A549 (cell line): Measurements from ENCODE around the gene SEC14L3. TPM values are rescaled to one million over a fixed set of nuclear protein-coding genes. Genes with fewer than 3 reads are reported as not detected.

ENCODE experiments used
- ATAC-seq, 2 experiments: fragments of 200-7000 bp in 1 of 2; fragments of >200 bp in 1 of 2; cut with Nextera tagmentation in 1 of 2; cut with Tn5 transposase in 1 of 2; 3 replicates each; pipeline versions ENCODE4 v1.8.0 to v1.9.1; 2018 to 2020; ENCODE audit warnings: mild to moderate bottlenecking in 1 of 2, moderate library complexity in 1 of 2
- CTCF ChIA-PET: fragments of 300-600 bp; sonication (Branson Sonifier 250); formaldehyde crosslinking; extraction: SDS; loops from one replicate; lab custom pipeline; 2021; ENCODE audit warnings: antibody characterized with exemption, inconsistent platforms; lab: Yijun Ruan, JAX
- POLR2A ChIA-PET: fragments of 350-600 bp; formaldehyde crosslinking; extraction: SDS; loops from one replicate; lab custom pipeline; 2021; ENCODE audit warnings: antibody characterized with exemption, inconsistent platforms; lab: Yijun Ruan, JAX
- DNase-seq, 2 experiments: peaks; one replicate each; pipeline versions ENCODE4 v3.0.0 to v3.0.0-alpha.2; 2011 to 2016; ENCODE audit warnings: low read depth in 1 of 2, low spot score in 1 of 2
- FAIRE-seq: peaks from 2 replicates; lab custom pipeline; 2011; peaks lifted over from hg19 to GRCh38; lab: Jason Lieb, UNC
- H3K27ac ChIP-seq, 2 experiments: fragments of >200 bp; sonication (Bioruptor Twin); formaldehyde crosslinking; 3 replicates each; pipeline ENCODE4 v1.5.1; 2016 to 2017
- H3K4me1 ChIP-seq: fragments of >200 bp; sonication (Bioruptor Twin); formaldehyde crosslinking; 3 replicates; pipeline ENCODE4 v1.6.1; 2016
- H3K4me2 ChIP-seq: fragments of >200 bp; sonication (Bioruptor Twin); formaldehyde crosslinking; 3 replicates; pipeline ENCODE4 v1.6.1; 2016
- H3K4me3 ChIP-seq: fragments of >200 bp; sonication (Bioruptor Twin); formaldehyde crosslinking; 3 replicates; pipeline ENCODE4 v1.5.1; 2016
- H3K9me3 ChIP-seq: fragments of >200 bp; sonication (Bioruptor Twin); formaldehyde crosslinking; 3 replicates; pipeline ENCODE4 v1.6.1; 2016
- BHLHE40 ChIP-seq: IDR thresholded peaks from 2 replicates; pipeline ENCODE4 v1.6.1; 2012; ENCODE audit warnings: low read depth, low read length, inconsistent platforms
- CBX2 ChIP-seq: fragments of 200-600 bp; sonication (generic); IDR thresholded peaks from 2 replicates; pipeline ENCODE4 v1.6.1; 2016; ENCODE audit warnings: low read depth, mild to moderate bottlenecking, borderline replicate concordance
- CEBPB ChIP-seq, 2 experiments: fragments of >200 bp in 1 of 2; sonication (Bioruptor Twin) in 1 of 2; formaldehyde crosslinking in 1 of 2; IDR thresholded peaks; 2 replicates each; pipeline ENCODE4 v1.6.1; 2012 to 2016
- CHD2 ChIP-seq: fragments of 150-350 bp; IDR thresholded peaks from 2 replicates; pipeline ENCODE4 v1.6.1; 2014; ENCODE audit warnings: low read length; ENCODE audit not compliant: partially characterized antibody
- EHF ChIP-seq: fragments of 250-450 bp; sonication (Bioruptor Pico); IDR thresholded peaks from 2 replicates; pipeline ENCODE4 v1.5.0; 2020; ENCODE audit warnings: mild to moderate bottlenecking
- ESRRA ChIP-seq: fragments of 150-350 bp; IDR thresholded peaks from 2 replicates; pipeline ENCODE4 v1.6.1; 2014; ENCODE audit warnings: mild to moderate bottlenecking, low read length, borderline replicate concordance
- FOSB ChIP-seq: fragments of 250-450 bp; sonication (Bioruptor Pico); IDR thresholded peaks from 2 replicates; pipeline ENCODE4 v1.5.0; 2020; ENCODE audit warnings: mild to moderate bottlenecking, moderate library complexity
- FOSL2 ChIP-seq, 2 experiments: fragments of 450-650 bp in 1 of 2; fragments of >200 bp in 1 of 2; sonication (Bioruptor Twin) in 1 of 2; formaldehyde crosslinking; IDR thresholded peaks; 2 replicates each; pipeline versions ENCODE4 v1.5.0 to v1.6.1; 2016 to 2020; ENCODE audit warnings: mild to moderate bottlenecking in 1 of 2, moderate library complexity in 1 of 2
- FOXS1 ChIP-seq: fragments of 250-450 bp; sonication (Bioruptor Pico); IDR thresholded peaks from 2 replicates; pipeline ENCODE4 v1.5.0; 2020; ENCODE audit warnings: mild to moderate bottlenecking, moderate library complexity
- GATA3 ChIP-seq: IDR thresholded peaks from 2 replicates; pipeline ENCODE4 v1.6.1; 2012; ENCODE audit warnings: borderline replicate concordance
- HOXA7 ChIP-seq: fragments of 250-450 bp; sonication (Bioruptor Pico); IDR thresholded peaks from 2 replicates; pipeline ENCODE4 v1.5.0; 2020; ENCODE audit warnings: mild to moderate bottlenecking, moderate library complexity
- HOXB13 ChIP-seq: fragments of 250-450 bp; sonication (Bioruptor Pico); IDR thresholded peaks from 2 replicates; pipeline ENCODE4 v1.5.0; 2020; ENCODE audit warnings: low read depth, mild to moderate bottlenecking, moderate library complexity
- JUNB ChIP-seq: fragments of >200 bp; sonication (Bioruptor Twin); formaldehyde crosslinking; IDR thresholded peaks from 2 replicates; pipeline ENCODE4 v1.6.1; 2016
- MAFK ChIP-seq: fragments of 450-650 bp; IDR thresholded peaks from 2 replicates; pipeline ENCODE4 v1.6.1; 2014; ENCODE audit not compliant: partially characterized antibody
- MAZ ChIP-seq: fragments of 150-350 bp; IDR thresholded peaks from 2 replicates; pipeline ENCODE4 v1.6.1; 2014; ENCODE audit warnings: antibody characterized with exemption, low read depth, low read length, borderline replicate concordance
- MYC ChIP-seq: IDR thresholded peaks from 2 replicates; pipeline ENCODE4 v1.6.1; 2012; ENCODE audit warnings: mild to moderate bottlenecking, inconsistent platforms, low read length, improper control_type of control experiment, borderline replicate concordance
- NFE2L2 ChIP-seq: fragments of 150-350 bp; conservative IDR thresholded peaks from 2 replicates; pipeline ENCODE4 v1.6.1; 2014; ENCODE audit warnings: low read length
- NR3C1 ChIP-seq: fragments of >200 bp; sonication (Bioruptor Twin); formaldehyde crosslinking; IDR thresholded peaks from 3 replicates; pipeline ENCODE4 v1.6.1; 2017
- POLR2A ChIP-seq: IDR thresholded peaks from 2 replicates; pipeline ENCODE4 v1.6.1; 2012; ENCODE audit warnings: mild to moderate bottlenecking, low read length
- POLR2AphosphoS2 ChIP-seq: conservative IDR thresholded peaks from 2 replicates; pipeline ENCODE4 v1.6.1; 2012; ENCODE audit warnings: low read length, improper control_type of control experiment, inconsistent platforms
- RCOR1 ChIP-seq: fragments of 150-350 bp; IDR thresholded peaks from 2 replicates; pipeline ENCODE4 v1.6.1; 2014; ENCODE audit warnings: antibody characterized with exemption, low read length, low read depth
- RFX5 ChIP-seq: fragments of 450-650 bp; IDR thresholded peaks from 2 replicates; pipeline ENCODE4 v1.7.1; 2014; ENCODE audit warnings: antibody characterized with exemption, mild to moderate bottlenecking, moderate library complexity
- RNF2 ChIP-seq: fragments of 200-600 bp; sonication (generic); IDR thresholded peaks from 2 replicates; pipeline ENCODE4 v1.6.1; 2016; ENCODE audit warnings: low read depth, mild to moderate bottlenecking, antibody characterized with exemption, moderate library complexity, borderline replicate concordance
- SMC3 ChIP-seq: fragments of >200 bp; sonication (Bioruptor Twin); formaldehyde crosslinking; IDR thresholded peaks from 3 replicates; pipeline ENCODE4 v1.6.1; 2018; ENCODE audit warnings: inconsistent platforms
- SREBF2 ChIP-seq: fragments of 450-650 bp; IDR thresholded peaks from 2 replicates; pipeline ENCODE4 v1.6.1; 2014; ENCODE audit warnings: mild to moderate bottlenecking, moderate library complexity
- ZFP36 ChIP-seq: fragments of 450-650 bp; IDR thresholded peaks from 2 replicates; pipeline ENCODE4 v1.6.1; 2014; ENCODE audit warnings: borderline replicate concordance; ENCODE audit not compliant: partially characterized antibody
- WGBS: methylation state at CpG from one replicate; pipeline ENCODE4 v1.1.6; 2017; ENCODE audit errors: missing lambda C conversion rate; 5-methylcytosine and 5-hydroxymethylcytosine counted together
- polyA minus RNA-seq: library from RNA; depleted of rRNA, polyadenylated mRNA; stranded (reverse); fragments of >200 nt; gene quantifications from 2 replicates; pipeline ENCODE4 v1.2.3, GENCODE V29; 2011; rRNA and poly(A)+ RNA removed
- polyA plus RNA-seq, 4 experiments: library from polyadenylated mRNA; depleted of rRNA in 3 of 4; stranded (reverse); fragments of >200 nt; fragmentation: RNase III in 1 of 4; extraction: RNeasy Plus Mini Kit Qiagen cat#74134 plus additional on column Dnase treatment in 1 of 4; gene quantifications; 2 replicates in 3 of 4; 3 replicates in 1 of 4; pipeline ENCODE4 v1.2.3, GENCODE V29; 2011 to 2017
- TF ChIP-seq, protein P1 (sequence below): fragments of 450-650 bp; IDR thresholded peaks from 2 replicates; pipeline ENCODE4 v1.6.1; 2014; ENCODE audit warnings: antibody characterized with exemption
- TF ChIP-seq, protein P2 (sequence below): fragments of >200 bp; sonication (Bioruptor Twin); formaldehyde crosslinking; IDR thresholded peaks from 2 replicates; pipeline ENCODE4 v1.6.1; 2016
- TF ChIP-seq, protein P3 (sequence below): fragments of 200-600 bp; sonication (generic); IDR thresholded peaks from 2 replicates; pipeline ENCODE4 v1.6.1; 2016; ENCODE audit warnings: antibody characterized with exemption, mild to moderate bottlenecking, moderate library complexity
- TF ChIP-seq, protein P4 (sequence below): IDR thresholded peaks from 2 replicates; pipeline ENCODE4 v1.6.1; 2012
- TF ChIP-seq, protein P5 (sequence below): IDR thresholded peaks from 2 replicates; pipeline ENCODE4 v1.6.1; 2012
- TF ChIP-seq, protein P6 (sequence below): fragments of >200 bp; sonication (Bioruptor Twin); formaldehyde crosslinking; IDR thresholded peaks from 3 replicates; pipeline ENCODE4 v1.6.1; 2016

Gene SEC14L3
- polyA plus RNA-seq (2011; rRNA removed) (0.05 TPM in 1 of 2 replicates, not detected in the other), polyA plus RNA-seq (2017; fragmentation: RNase III; extraction: RNeasy Plus Mini Kit Qiagen cat#74134 plus additional on column Dnase treatment) (0.04 TPM in 1 of 3 replicates, not detected in the others), polyA minus RNA-seq (not detected in 2 replicates)
- not detected in 2 replicates for polyA plus RNA-seq (2012; cell fraction: cytosol; rRNA removed)
- 0.05 TPM in 1 of 2 replicates, not detected in the other for polyA plus RNA-seq (2012; cell fraction: nucleus; rRNA removed)

DNA sequence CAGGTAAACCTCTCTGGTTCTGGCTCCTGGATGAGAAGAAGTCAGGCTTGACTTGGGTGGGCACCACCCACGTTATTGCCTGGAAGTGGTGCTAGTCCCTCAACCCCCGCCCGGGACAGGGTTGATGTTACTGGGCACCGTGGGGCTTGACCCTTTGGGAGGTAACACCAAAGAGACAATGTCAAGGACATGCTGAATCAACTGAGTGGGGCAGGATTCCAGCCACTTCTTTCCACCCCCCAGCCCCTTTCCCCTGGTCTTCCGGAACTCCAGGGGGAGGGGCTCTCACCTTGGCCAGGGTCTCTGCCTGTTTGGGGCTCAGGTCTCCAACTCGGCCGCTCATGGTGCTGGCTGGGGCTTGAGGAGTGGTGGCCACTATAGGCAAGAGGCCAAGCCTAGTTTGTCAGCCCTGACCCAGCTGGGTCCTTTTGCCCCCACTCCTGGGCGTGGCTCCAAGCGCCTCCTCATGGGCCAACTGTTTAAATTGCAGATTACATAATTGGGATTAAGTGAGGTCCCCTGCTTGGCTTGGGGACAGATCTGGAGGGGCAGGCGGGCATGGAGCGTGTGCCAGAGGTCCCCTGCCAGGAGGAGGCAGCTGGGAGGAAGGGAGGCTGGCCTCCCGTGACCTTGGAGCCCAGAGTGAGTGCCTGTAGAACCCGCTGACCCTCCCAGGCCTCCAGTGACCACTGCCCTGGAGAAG is at the start of gene SEC14L3:
Gene SEC14L3, minus strand, starts transcription at position 402 of the 703 bp plus-strand sequence. Its CDS starts 59 bp downstream, at position 343.
- WGBS: 41% methylated on average over 6 of the region's 13 CpGs
- FAIRE-seq: no peak

DNA sequence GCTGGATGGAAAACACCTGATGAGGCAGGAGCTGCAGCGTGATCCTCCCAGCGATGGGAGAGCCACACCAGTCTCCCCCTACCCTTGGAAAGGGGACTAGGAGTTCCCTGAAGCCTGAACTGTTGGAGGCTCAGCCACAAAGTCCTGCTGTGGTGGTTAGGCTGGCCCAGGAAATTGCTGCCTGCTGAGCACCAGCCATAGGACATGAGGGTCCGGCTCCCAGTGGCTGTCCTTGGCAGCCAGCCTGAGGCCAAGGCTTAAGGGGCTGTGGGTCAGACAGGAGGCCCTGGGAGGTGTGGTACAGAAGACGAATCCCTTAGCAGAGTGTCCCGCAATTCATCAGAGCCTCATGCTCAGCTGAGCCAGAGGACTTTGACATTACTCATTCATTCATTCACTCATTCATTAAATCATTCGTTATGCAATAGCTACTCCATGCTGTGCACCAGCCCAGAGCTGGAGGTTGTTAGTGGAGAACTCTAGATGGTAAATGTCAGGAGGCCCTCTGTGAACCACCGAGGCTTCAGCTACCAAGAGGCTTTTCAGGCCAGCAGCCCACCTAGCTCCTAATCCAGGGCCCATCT is 48.1 kb upstream of the SEC14L3 start:
- Histone ChIP-seq H3K9me3 (no peaks in the 10 kb centered on the region), H3K27ac (no peak overlapping the region), H3K4me3 (no peak overlapping the region), H3K4me1 (no peaks in the 10 kb centered on the region), H3K4me2 (no peak overlapping the region)
- CTCF ChIA-PET: interaction anchor here (1.7 kb wide), 1 partner anchor 36 kb away, joined by 4 read pairs; no protein-coding TSS in a partner anchor
- WGBS: 74% methylated on average over 6 of the region's 7 CpGs
- DNase-seq (no peak), FAIRE-seq (no peak), ATAC-seq (no peak)
- POLR2A ChIA-PET: no interaction called here
- TF ChIP-seq FOXS1 (no peak), ZFP36 (no peak), POLR2A (no peak), NR3C1 (no peak), CBX2 (no peak), RFX5 (no peak), FOSB (CRISPR knock-in tag) (no peak), RNF2 (no peak), EHF (CRISPR knock-in tag) (no peak), MAFK (no peak), CHD2 (no peak), MYC (no peak)
- TF ChIP-seq, protein P1, sequence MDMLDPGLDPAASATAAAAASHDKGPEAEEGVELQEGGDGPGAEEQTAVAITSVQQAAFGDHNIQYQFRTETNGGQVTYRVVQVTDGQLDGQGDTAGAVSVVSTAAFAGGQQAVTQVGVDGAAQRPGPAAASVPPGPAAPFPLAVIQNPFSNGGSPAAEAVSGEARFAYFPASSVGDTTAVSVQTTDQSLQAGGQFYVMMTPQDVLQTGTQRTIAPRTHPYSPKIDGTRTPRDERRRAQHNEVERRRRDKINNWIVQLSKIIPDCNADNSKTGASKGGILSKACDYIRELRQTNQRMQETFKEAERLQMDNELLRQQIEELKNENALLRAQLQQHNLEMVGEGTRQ: no peak
- TF ChIP-seq, protein P2, sequence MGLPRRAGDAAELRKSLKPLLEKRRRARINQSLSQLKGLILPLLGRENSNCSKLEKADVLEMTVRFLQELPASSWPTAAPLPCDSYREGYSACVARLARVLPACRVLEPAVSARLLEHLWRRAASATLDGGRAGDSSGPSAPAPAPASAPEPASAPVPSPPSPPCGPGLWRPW: no peak
- TF ChIP-seq, protein P3, sequence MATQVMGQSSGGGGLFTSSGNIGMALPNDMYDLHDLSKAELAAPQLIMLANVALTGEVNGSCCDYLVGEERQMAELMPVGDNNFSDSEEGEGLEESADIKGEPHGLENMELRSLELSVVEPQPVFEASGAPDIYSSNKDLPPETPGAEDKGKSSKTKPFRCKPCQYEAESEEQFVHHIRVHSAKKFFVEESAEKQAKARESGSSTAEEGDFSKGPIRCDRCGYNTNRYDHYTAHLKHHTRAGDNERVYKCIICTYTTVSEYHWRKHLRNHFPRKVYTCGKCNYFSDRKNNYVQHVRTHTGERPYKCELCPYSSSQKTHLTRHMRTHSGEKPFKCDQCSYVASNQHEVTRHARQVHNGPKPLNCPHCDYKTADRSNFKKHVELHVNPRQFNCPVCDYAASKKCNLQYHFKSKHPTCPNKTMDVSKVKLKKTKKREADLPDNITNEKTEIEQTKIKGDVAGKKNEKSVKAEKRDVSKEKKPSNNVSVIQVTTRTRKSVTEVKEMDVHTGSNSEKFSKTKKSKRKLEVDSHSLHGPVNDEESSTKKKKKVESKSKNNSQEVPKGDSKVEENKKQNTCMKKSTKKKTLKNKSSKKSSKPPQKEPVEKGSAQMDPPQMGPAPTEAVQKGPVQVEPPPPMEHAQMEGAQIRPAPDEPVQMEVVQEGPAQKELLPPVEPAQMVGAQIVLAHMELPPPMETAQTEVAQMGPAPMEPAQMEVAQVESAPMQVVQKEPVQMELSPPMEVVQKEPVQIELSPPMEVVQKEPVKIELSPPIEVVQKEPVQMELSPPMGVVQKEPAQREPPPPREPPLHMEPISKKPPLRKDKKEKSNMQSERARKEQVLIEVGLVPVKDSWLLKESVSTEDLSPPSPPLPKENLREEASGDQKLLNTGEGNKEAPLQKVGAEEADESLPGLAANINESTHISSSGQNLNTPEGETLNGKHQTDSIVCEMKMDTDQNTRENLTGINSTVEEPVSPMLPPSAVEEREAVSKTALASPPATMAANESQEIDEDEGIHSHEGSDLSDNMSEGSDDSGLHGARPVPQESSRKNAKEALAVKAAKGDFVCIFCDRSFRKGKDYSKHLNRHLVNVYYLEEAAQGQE: no peak

More for the DNA sequence above, at the start of gene SEC14L3:
- no peak within 1 kb of the TSS for H3K4me3 ChIP-seq
- ChIA-PET POLR2A (no interaction called here), CTCF (interaction anchor here (2.7 kb wide), 1 partner anchor 27 kb away, joined by 10 read pairs; no protein-coding TSS in a partner anchor)
- no peaks in the 10 kb centered on the region for H3K4me1 ChIP-seq
- TF ChIP-seq, protein P4, sequence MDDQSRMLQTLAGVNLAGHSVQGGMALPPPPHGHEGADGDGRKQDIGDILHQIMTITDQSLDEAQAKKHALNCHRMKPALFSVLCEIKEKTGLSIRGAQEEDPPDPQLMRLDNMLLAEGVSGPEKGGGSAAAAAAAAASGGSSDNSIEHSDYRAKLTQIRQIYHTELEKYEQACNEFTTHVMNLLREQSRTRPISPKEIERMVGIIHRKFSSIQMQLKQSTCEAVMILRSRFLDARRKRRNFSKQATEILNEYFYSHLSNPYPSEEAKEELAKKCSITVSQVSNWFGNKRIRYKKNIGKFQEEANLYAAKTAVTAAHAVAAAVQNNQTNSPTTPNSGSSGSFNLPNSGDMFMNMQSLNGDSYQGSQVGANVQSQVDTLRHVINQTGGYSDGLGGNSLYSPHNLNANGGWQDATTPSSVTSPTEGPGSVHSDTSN: no peak
- no peak for TF ChIP-seq RCOR1
- TF ChIP-seq CEBPB (IDR thresholded peaks at IDR 0.05): no peak
- no peak for TF ChIP-seq BHLHE40
- TF ChIP-seq, protein P1: no peak
- no peak for TF ChIP-seq SMC3
- no peak for TF ChIP-seq SREBF2
- TF ChIP-seq JUNB: no peak
- no peak for TF ChIP-seq FOSL2 (IDR thresholded peaks at IDR 0.05)
- TF ChIP-seq FOSL2 (CRISPR knock-in tag; IDR thresholded peaks at IDR 0.05): no peak
- no peak for TF ChIP-seq GATA3
- TF ChIP-seq HOXA7: no peak
- TF ChIP-seq HOXB13 (CRISPR knock-in tag): no peak
- no peak for TF ChIP-seq POLR2AphosphoS2
- TF ChIP-seq, protein P5, sequence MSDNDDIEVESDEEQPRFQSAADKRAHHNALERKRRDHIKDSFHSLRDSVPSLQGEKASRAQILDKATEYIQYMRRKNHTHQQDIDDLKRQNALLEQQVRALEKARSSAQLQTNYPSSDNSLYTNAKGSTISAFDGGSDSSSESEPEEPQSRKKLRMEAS: no peak
- no peak for TF ChIP-seq ESRRA
- TF ChIP-seq, protein P2: no peak
- no peak for TF ChIP-seq NFE2L2
- no peak for TF ChIP-seq MAZ
- TF ChIP-seq NR3C1: no peak
- TF ChIP-seq, protein P6, sequence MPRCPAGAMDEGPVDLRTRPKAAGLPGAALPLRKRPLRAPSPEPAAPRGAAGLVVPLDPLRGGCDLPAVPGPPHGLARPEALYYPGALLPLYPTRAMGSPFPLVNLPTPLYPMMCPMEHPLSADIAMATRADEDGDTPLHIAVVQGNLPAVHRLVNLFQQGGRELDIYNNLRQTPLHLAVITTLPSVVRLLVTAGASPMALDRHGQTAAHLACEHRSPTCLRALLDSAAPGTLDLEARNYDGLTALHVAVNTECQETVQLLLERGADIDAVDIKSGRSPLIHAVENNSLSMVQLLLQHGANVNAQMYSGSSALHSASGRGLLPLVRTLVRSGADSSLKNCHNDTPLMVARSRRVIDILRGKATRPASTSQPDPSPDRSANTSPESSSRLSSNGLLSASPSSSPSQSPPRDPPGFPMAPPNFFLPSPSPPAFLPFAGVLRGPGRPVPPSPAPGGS: no peak
- no peak within 1 kb of the TSS for H3K4me2 ChIP-seq
- no peaks in the 10 kb centered on the region for H3K9me3 ChIP-seq
- no peak for ATAC-seq
- no peak within 1 kb of the TSS for H3K27ac ChIP-seq
- DNase-seq: no peak
